HG03460 (cell line): Measurements from ENCODE around the gene PPP3CA.
"Not testable (repeated sequence)": the region's sequence is repeated elsewhere in the genome, so short reads cannot be mapped to it uniquely, and the experiment has no call there.

ENCODE experiments used
- ATAC-seq: cut with Tn5 transposase; IDR thresholded peaks from one replicate; pipeline ENCODE4 v1.9.1; 2021; ENCODE audit not compliant: unreplicated experiment

Gene PPP3CA

DNA sequence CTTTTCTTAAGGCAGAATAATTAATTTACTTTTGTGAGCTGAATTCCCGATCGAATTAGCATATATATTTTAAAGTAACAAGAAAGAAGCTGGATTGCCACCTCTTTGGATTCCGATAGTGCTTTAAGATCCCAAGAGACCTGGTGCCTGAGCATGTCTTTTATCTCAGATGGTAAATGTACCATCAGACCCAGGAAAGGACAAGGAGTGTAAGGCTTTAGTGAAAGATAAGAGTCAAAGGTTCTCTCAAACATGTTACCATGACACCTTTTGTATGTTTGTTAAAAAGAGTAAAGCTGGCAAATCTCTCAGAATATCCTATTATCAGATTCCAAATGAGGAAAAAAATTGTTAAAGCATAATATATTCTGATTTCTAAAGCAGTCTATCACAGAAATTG is 198.8 kb downstream of the PPP3CA start:
- ATAC-seq = no peak

- no peak for ATAC-seq
Measured at GRCh38 chr4:101147283-101147682, 200.0 kb downstream of the PPP3CA start.

DNA sequence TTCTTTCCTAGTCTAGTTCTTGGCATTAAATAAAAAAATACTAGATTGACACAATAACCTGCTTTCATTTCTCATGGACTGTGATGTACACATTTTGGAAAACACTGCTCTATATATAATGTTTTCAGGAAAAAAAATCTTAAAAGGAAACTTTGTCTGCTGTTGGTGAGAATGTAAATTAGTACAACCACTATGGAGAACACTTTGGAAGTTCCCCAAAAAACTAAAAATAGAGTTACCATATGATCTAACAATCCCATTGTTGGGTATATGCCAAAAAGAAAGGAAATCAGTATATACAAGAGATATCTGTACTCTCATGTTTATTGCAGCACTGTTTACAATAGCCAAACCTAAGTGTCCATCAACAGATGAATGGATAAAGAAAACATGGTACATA is 202.3 kb downstream of the PPP3CA start:
- ATAC-seq = no peak

- ATAC-seq = no peak
Measured at GRCh38 chr4:101142259-101142658, 205.1 kb downstream of the PPP3CA start.

DNA sequence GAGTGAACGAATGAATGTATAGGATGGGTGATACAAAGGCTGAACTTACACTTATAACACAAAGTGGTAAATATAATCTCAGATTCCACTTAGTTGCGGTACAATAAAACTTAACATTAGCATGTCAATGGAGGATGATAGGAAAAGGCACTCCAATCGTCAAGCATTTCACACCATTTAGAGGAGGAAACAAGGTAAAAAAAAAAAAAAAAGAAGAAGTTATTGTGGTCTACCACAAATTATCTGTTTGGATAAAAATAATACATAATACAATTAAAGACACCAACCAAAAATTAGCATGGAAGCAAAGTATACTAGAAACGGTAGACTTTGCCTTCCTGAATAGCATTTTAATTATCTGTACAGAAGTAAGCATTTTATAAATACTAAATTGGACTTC is 205.5 kb downstream of the PPP3CA start:
- no peak for ATAC-seq

DNA sequence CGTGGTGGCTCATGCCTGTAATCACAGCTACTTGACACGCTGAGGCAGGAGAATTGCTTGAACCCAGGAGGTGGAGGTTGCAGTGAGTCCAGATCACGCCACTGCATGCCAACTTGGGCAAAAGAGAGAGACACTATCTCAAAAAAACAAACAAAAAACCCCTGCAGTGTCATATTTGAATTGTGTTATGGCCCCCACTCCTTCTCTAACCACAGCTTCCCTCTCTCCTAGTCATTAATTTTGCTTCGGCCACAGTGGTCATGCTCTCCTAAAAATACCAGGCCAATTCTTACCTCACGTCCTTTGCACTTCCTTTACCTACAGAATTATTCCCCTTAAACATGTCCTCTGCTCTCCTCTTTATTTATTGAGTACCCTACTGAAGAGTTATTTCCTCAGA is 206.1 kb downstream of the PPP3CA start:
- no peak for ATAC-seq

DNA sequence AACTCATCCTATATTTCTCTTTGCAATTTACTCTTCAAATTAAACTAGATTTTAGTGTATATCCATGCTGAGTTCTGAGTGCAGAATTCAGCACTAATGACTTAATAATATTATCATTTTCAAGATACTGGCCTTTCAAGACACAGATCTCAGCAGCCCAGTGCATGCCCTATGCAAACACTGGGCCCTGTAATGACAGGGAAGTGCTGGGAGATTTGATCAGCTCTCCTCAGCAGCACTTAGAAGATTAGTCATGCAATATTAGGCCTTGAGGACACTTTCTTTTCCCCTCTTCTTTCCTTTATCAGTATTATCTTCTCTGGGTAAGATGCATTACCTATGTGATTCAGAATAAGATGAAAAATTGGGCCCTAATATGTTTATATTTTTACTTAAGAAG is 207.1 kb downstream of the PPP3CA start:
- peak; percentile 38 for ATAC-seq

- no peak for ATAC-seq
Measured at GRCh38 chr4:101136373-101137370, 210.7 kb downstream of the PPP3CA start.

- ATAC-seq = peak; percentile 61
Measured at GRCh38 chr4:101135371-101136010, 211.8 kb downstream of the PPP3CA start.

DNA sequence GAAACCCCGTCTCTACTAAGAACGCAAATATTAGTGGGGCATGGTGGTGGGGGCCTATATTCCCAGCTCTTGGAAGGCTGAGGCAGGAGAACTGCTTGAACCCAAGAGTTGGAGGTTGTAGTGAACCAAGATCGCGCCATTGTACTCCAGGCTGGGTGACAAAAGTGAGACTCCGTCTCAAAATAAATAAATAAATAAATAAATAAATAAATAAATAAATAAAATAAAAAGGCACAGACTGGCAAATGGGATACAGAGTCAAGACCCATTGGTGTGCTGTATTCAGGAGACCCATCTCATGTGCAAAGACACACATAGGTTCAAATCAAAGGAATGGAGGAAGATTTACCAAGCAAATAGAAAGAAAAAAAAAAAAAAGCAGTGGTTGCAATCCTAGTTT is 216.3 kb downstream of the PPP3CA start:
- not testable (repeated sequence) for ATAC-seq

DNA sequence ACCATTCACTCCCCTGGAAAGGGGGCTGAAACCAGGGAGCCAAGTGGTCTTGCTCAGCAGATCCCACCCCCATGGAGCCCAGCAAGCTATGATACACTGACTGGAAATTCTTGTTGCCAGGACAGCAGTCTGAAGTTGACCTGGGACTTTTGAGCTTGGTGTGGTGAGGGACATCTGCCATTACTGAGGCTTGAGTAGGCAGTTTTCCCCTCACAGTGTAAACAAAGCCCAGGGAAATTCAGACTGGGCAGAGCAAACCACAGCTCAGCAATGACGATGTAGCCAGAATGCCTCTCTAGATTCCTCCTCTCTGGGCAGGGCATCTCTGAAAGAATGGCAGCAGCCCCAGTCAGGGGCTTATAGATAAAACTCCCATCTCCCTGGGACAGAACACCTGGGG is 218.4 kb downstream of the PPP3CA start:
- ATAC-seq = not testable (repeated sequence)

DNA sequence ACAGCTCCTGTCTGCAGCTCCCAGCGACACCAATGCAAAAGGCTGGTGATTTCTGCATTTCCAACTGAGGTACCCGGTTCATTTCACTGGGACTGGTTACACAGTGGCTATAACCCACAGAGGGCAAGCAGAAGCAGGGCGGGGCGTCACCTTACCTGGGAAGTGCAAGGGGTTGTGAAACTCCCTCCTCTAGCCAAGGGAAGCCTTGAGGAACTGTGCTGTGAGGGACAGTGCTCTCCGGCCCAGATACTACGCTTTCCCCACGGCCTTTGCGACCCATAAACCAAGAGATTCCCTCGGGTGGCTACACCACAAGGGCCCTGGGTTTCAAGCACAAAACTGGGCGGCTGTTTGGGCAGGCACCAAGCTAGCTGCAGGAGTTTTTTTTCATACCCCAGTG is 218.9 kb downstream of the PPP3CA start:
- no peak for ATAC-seq

DNA sequence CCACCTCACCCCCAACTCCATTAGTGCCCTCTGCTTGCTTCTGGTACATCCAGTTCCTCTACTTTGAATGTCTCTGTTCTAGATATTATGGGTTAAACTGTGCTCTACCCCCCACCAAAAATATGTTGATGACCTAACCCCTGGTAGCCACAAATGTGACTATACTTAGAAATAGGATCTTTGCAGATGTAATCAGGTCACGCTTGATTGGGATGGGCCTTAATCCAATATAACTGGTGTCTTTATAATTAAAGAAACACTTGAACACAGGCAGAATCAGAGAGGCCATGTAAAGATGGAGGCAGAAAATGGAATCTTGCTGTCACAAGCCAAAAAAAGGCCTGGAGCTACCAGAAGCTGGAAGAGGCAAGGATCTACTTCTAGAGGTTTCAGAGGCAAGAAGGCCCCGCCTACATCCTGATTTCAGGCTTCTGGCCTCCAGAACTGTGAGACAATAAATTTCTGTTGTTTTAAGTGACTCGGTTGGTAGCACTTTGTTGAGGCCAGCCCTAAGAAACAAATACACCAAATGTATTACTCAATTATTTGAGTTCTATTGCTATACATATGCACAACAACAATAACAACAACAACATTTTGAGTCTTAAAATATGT is 220.0 kb downstream of the PPP3CA start:
- no peak for ATAC-seq

GRCh38 chr4:101126059-101126458 is 221.3 kb downstream of the PPP3CA start:
- ATAC-seq = no peak

DNA sequence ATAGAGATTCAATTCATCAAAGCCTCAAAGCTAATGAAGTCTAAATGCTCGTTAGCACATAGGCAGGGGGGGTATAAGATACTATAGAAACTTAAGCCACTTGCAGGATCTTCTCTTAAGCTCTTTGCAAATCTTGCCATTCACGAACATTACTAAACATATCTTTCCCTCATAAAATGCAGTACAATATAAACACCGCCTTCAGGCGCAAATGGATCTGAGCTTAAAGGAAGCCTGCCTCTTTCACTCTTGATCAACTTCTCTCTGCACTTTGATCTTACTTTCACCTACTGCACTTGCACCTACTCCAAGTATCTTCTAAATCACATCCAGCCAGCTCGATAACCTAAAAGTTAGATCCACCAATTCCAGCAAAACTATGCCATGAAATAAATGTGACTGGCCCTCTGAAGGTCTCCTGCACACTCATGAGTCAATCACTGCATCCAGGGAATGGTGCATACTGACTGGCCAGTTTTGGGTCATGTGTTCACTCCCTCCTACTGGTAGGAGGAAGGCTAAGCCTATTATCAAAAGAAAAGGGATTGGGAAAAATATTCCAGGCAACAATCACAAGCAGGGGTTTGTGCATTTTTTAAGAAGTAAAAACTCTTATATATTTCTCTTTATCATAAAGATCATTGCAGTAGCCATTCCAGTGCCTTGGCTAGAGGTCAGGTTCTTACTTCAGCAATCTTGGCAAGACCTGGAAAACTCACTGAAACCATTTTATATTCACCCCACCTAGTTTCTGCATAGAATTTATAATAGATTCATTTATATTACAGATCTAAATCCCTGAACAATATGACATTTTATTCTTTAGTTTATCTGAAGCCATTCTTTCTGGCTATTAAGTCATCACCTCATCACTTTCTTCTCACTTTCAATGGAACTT is 222.0 kb downstream of the PPP3CA start:
- no peak for ATAC-seq

- no peak for ATAC-seq
Measured at GRCh38 chr4:101123231-101123630, 224.1 kb downstream of the PPP3CA start.

GRCh38 chr4:101122019-101122418 is 225.3 kb downstream of the PPP3CA start:
- ATAC-seq = no peak

GRCh38 chr4:101119141-101119540 is 228.2 kb downstream of the PPP3CA start:
- no peak for ATAC-seq

- ATAC-seq = no peak
Measured at GRCh38 chr4:101118617-101119016, 228.7 kb downstream of the PPP3CA start.

- ATAC-seq = no peak
Measured at GRCh38 chr4:101115887-101116286, 231.4 kb downstream of the PPP3CA start.

DNA sequence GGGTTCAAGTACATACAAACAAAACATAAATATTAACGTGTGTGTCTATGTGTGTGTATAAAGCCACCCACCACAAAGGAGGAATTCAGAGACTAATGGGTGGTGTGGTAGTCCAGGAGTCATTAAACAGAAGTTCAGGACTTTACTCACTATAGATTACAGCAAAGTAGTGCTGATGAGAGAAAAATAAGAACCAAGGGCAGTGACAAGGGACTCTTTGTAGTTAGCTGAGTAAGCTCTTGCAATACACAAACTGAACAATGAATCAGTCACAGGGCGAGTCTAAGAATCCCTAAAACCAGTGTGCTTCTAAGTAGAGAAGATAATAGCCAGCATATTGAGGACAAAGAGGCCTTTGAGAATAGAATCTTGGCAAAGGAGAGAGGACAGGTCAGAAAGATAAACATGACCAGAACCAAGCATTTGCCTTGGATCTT is 232.4 kb downstream of the PPP3CA start:
- ATAC-seq = no peak
